ENCODE data around the gene CYP3A7. TPM values are rescaled to one million over a fixed set of nuclear protein-coding genes. Genes with fewer than 3 reads are reported as not detected.
"Not testable (repeated sequence)": the region's sequence is repeated elsewhere in the genome, so short reads cannot be mapped to it uniquely, and the experiment has no call there.

The CYP3A7 gene
- total RNA-seq, 1 donor from 2014 or later = 0.12 TPM

DNA sequence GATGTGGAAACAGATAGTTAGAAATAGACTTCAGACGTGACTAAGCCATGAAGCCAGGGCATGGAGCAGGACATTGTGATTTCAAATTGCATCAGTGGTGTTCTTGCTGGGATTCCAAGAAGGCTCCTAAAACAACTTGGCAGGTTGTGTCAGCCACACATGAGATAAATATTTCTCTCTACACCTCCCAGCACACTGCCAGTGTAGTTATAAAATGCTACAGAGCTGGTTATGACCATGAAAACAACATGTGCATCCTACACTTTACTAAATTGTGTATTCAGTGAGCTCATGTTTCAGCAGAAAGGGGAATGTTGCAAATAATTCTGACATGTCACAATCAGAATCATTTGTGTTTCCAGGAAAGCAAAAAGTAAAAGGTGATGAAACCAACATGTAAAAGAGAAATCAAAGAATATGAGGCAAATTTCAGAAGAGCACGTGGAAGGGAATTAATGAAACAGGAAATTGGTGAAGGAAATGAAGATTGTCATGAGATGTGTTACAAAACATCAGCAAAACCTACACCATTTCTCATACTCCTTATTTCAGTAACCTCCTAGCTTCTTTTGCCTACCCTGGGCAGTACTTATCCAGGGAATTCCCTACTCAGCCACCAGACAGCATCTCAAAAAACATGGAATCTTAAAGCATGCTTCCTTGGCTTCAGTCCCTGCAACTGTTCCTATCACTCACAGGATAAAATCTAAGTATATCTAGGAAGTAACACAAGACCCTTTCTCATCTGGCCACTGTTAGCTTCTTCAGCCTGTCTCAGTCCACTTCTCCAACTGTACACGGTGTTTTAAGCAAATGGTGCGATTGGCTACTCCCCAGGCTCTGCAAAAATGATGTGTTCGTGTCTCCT lies 5.8 kb upstream of the CYP3A7 start:
- H3K4me3 ChIP-seq (ENCODE audit: low read depth, low read length) = no peak overlapping the region
- TF ChIP-seq, protein P1, sequence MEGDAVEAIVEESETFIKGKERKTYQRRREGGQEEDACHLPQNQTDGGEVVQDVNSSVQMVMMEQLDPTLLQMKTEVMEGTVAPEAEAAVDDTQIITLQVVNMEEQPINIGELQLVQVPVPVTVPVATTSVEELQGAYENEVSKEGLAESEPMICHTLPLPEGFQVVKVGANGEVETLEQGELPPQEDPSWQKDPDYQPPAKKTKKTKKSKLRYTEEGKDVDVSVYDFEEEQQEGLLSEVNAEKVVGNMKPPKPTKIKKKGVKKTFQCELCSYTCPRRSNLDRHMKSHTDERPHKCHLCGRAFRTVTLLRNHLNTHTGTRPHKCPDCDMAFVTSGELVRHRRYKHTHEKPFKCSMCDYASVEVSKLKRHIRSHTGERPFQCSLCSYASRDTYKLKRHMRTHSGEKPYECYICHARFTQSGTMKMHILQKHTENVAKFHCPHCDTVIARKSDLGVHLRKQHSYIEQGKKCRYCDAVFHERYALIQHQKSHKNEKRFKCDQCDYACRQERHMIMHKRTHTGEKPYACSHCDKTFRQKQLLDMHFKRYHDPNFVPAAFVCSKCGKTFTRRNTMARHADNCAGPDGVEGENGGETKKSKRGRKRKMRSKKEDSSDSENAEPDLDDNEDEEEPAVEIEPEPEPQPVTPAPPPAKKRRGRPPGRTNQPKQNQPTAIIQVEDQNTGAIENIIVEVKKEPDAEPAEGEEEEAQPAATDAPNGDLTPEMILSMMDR (conservative IDR thresholded peaks at IDR 0.05; ENCODE audit: low read depth, low read length) = no peak
- DNase-seq (ENCODE audit: low read depth) = no peak

DNA sequence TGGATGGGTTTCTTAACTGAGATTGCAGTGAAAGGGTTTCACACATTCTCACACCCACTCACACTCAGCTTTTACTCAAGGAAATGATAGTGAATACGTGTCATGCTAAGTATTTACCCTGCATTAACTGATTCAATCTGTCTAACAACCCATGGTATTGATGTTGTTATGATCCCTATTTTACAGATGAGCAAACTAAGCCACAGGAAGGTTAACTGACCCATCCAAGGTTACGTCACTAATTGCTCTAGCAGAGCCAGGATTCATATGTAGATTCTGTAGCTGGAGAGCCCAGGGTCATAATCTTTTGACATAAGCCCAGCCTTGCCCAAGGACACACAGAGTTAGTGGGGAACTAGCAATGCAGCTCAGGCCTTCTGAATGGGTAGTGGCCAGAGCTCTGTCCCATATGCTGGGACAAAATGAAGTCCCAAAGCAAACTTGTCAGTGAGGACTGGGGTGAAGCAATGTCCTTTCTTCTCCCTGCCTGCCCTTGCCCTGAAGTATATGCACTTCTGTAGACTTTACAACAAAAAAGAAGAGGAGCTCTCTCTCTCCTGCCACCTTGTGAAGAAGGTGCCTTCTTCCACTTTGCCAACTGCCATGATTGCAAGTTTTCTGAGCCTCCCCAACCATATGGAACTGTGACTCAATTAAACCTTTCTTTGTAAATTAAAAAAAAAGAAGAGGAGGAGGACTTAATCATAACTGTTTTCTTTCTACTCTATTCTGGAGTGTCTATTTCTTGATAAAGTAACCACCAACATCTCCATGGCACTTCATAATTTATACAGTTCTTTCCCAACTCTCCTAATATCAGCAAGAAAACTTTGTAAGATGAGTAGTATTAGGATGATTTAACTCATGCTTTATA lies 4.9 kb upstream of the CYP3A7 start:
- no peak overlapping the region for H3K4me3 ChIP-seq (ENCODE audit: low read depth, low read length)
- DNase-seq (ENCODE audit: low read depth) = no peak
- TF ChIP-seq, protein P1 (conservative IDR thresholded peaks at IDR 0.05; ENCODE audit: low read depth, low read length) = no peak

DNA sequence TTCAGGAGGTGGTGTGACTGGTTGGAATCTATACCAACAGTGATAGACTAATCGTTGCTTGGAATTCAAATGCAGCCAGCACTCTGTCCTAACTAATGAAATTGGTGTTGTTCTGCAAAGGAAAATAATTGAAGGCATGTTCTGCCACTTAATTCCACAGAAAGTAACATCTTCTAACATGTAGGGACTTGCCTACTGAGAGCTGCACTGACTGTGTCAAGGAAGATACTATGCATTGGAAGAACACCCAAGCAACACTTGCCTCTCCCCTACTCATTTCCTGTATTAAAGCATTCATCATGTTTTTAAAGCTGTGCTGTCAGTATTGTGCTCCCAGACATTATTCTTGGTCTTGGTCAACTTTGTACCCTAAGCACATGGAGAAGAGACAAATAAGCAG lies 2.7 kb upstream of the CYP3A7 start:
- DNase-seq (ENCODE audit: low read depth) = no peak
- H3K4me3 ChIP-seq (ENCODE audit: low read depth, low read length) = no peak overlapping the region
- TF ChIP-seq, protein P1 (conservative IDR thresholded peaks at IDR 0.05; ENCODE audit: low read depth, low read length) = no peak

DNA sequence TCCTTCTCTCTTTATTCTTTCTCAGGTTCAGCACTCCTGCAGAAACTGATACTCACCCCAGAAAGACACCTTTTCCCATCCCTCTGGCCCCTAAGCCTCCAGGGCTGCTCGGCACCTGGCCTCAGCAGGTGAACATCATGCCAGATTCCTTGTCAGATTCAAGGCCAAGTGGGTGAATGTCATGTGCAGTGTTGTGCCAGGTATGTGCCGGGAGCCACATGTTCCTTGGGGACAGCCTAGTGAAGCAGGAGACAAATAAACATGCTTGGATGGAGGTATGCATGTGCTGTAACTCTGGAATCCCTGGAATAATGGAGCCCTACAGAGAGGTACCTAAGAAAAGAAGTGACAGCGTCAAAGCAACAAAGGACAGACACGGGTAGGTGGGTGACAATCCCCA lies 1.7 kb upstream of the CYP3A7 start:
- H3K4me3 ChIP-seq (ENCODE audit: low read depth, low read length); DNase-seq (ENCODE audit: low read depth): not testable (repeated sequence)

DNA sequence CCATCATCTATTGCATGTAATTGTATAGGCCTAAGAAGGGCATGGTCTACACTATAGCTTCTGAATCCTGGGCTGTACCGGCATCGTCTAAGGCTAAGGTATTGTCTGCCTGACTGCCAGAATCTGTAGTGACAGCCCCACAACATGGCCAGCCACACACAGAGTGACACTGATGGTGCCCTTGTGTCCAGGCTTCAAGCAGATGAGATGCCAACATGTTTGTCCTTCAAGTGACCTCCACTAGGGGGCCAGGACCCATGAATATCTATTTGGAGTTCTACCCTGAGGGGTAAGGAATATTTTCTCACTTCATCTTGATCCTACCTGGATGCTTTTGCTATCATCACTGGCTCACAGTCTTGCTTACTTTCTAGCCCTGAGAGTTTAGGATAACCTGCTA lies 1.5 kb downstream of the CYP3A7 start:
- H3K4me3 ChIP-seq (ENCODE audit: low read depth, low read length) = no peak overlapping the region
- TF ChIP-seq, protein P1 (conservative IDR thresholded peaks at IDR 0.05; ENCODE audit: low read depth, low read length) = peak; percentile 43
- no peak for DNase-seq (ENCODE audit: low read depth)

DNA sequence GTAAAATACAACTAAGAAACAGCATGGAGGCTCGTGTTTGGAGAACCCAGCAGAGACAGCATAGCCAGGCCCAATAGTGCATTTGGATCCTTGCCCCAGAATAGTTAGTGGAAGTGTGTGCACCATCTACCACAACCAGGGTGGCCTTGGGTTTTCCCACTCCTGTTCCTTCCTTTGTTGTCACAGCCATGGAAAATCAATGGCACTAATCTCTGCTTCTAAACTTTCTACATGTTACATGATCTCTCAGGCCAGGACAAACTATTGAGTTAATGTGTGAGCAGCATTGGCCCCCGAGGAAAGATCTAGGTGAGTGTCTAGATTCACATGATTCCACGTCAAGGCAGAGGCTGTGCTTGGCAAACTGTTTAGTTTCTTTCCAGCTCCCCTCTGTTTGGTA lies 2.0 kb downstream of the CYP3A7 start:
- no peak for DNase-seq (ENCODE audit: low read depth)
- TF ChIP-seq, protein P1 (conservative IDR thresholded peaks at IDR 0.05; ENCODE audit: low read depth, low read length) = no peak
- no peak overlapping the region for H3K4me3 ChIP-seq (ENCODE audit: low read depth, low read length)

DNA sequence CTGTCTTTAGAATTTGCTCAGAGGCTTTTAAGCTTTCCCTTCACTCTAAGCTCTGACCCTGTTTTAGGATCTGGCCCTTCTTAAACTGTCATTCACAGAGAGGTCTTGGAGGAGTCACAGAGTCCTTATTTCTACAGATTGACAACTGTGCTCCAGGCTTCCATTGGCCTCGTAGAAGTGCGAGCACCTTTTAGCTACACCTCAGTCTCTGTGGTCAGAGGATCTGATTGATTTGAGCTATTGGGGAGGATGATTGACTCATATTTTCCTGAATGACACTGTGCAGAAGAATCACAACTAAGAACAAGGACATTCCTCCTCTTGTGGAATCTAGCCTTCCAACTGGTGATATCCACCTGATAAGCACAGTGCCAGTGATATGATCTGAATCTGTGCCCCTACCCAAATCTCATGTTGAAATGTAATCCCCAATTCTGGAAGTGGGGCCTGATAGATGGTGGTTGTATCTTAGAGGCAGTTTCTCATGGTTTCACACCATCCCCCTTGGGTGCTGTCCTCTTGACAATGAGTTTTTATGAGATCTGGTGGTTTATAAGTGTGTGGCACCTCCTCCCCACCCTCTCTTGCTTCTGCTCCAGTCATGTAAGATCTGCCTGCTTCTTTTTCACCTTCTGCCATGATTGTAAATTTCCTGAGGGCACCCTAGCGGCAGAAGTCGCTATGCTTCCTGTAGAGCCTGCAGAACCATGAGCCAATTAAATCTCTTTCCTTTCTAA lies 3.2 kb downstream of the CYP3A7 start:
- DNase-seq (ENCODE audit: low read depth) = no peak
- TF ChIP-seq, protein P1 (conservative IDR thresholded peaks at IDR 0.05; ENCODE audit: low read depth, low read length) = no peak
- no peak overlapping the region for H3K4me3 ChIP-seq (ENCODE audit: low read depth, low read length)
